Liver (tissue), 9 donors: ENCODE results near the gene SIKE1. TPM values are rescaled to one million over a fixed set of nuclear protein-coding genes. Genes with fewer than 3 reads are reported as not detected.

Experiments
- DNase-seq: peaks from one replicate; pipeline ENCODE4 v3.0.0-alpha.2; 2017; ENCODE audit warnings: low spot score
- H3K27ac ChIP-seq, 2 donors: one replicate each; pipeline ENCODE4 v1.7.0; 2013; ENCODE audit warnings: inconsistent platforms in 2 of 2, low read length in 2 of 2, control low read depth in 1 of 2, low read depth in 1 of 2, mild to moderate bottlenecking in 1 of 2
- H3K27me3 ChIP-seq, 4 donors: one replicate each; pipeline versions ENCODE4 v1.6.1 to v1.7.0; 2013; ENCODE audit warnings: low read length in 3 of 4, inconsistent platforms in 1 of 4, mild to moderate bottlenecking in 1 of 4, moderate library complexity in 1 of 4; ENCODE audit not compliant: control insufficient read depth in 4 of 4, insufficient read depth in 4 of 4
- H3K36me3 ChIP-seq, 4 donors: one replicate each; pipeline versions ENCODE4 v1.6.1 to v1.7.0; 2013; ENCODE audit warnings: low read length in 3 of 4, mild to moderate bottlenecking in 3 of 4, low read depth in 1 of 4, moderate library complexity in 1 of 4; ENCODE audit not compliant: control insufficient read depth in 4 of 4, insufficient read depth in 3 of 4
- H3K4me1 ChIP-seq, 4 donors: one replicate each; pipeline versions ENCODE4 v1.6.1 to v1.7.0; 2013; ENCODE audit warnings: low read length in 3 of 4, mild to moderate bottlenecking in 3 of 4, moderate library complexity in 1 of 4; ENCODE audit not compliant: control insufficient read depth in 4 of 4, insufficient read depth in 4 of 4
- H3K4me3 ChIP-seq, 3 donors: one replicate each; pipeline versions ENCODE4 v1.6.1 to v1.7.0; 2013; ENCODE audit warnings: low read length in 3 of 3, control low read depth in 1 of 3, low read depth in 1 of 3, mild to moderate bottlenecking in 1 of 3
- H3K9ac ChIP-seq, 2 donors: one replicate each; pipeline ENCODE4 v1.7.0; 2013; ENCODE audit warnings: low read length in 2 of 2, mild to moderate bottlenecking in 2 of 2, moderate library complexity in 2 of 2, control low read depth in 1 of 2, low read depth in 1 of 2
- H3K9me3 ChIP-seq, 4 donors: one replicate each; pipeline versions ENCODE4 v1.6.1 to v1.7.0; 2013; ENCODE audit warnings: low read length in 3 of 4; ENCODE audit not compliant: control insufficient read depth in 4 of 4
- CTCF ChIP-seq: fragments of 150-350 bp; IDR thresholded peaks from 2 replicates; pipeline ENCODE4 v1.5.1; 2017; ENCODE audit warnings: improper control_type of control experiment, low read depth, low read length; ENCODE audit not compliant: missing input control
- FOXA2 ChIP-seq: IDR thresholded peaks from 2 replicates; pipeline ENCODE4 v1.6.1; 2016; ENCODE audit warnings: antibody characterized with exemption
- GABPA ChIP-seq, 2 donors: IDR thresholded peaks in 1 of 2; conservative IDR thresholded peaks in 1 of 2; 2 replicates each; pipeline ENCODE4 v1.6.1; 2016; ENCODE audit warnings: antibody characterized with exemption in 2 of 2, mild to moderate bottlenecking in 1 of 2, moderate library complexity in 1 of 2
- HNF4A ChIP-seq, 2 donors: conservative IDR thresholded peaks; 2 replicates each; pipeline ENCODE4 v1.6.1; 2016; ENCODE audit warnings: antibody characterized with exemption in 2 of 2, mild to moderate bottlenecking in 2 of 2
- JUND ChIP-seq, 2 donors: IDR thresholded peaks; 2 replicates each; pipeline ENCODE4 v1.6.1; 2016; ENCODE audit warnings: antibody characterized with exemption in 2 of 2
- MAX ChIP-seq: IDR thresholded peaks from 2 replicates; pipeline ENCODE4 v1.6.1; 2016; ENCODE audit warnings: antibody characterized with exemption
- RAD21 ChIP-seq, 2 donors: IDR thresholded peaks; 2 replicates each; pipeline ENCODE4 v1.6.1; 2016; ENCODE audit warnings: antibody characterized with exemption in 2 of 2, mild to moderate bottlenecking in 2 of 2
- REST ChIP-seq: IDR thresholded peaks from 2 replicates; pipeline ENCODE4 v1.6.1; 2016; ENCODE audit warnings: antibody characterized with exemption, mild to moderate bottlenecking
- SP1 ChIP-seq: IDR thresholded peaks from 2 replicates; pipeline ENCODE4 v1.6.1; 2018; ENCODE audit warnings: antibody characterized with exemption, mild to moderate bottlenecking
- TAF1 ChIP-seq: conservative IDR thresholded peaks from 2 replicates; pipeline ENCODE4 v1.6.1; 2016; ENCODE audit warnings: antibody characterized with exemption, mild to moderate bottlenecking
- YY1 ChIP-seq: IDR thresholded peaks from 2 replicates; pipeline ENCODE4 v1.6.1; 2016; ENCODE audit warnings: antibody characterized with exemption, mild to moderate bottlenecking
- ZBTB33 ChIP-seq: IDR thresholded peaks from 2 replicates; pipeline ENCODE4 v1.6.1; 2016; ENCODE audit warnings: antibody characterized with exemption
- WGBS: extraction: QIAGEN DNeasy Blood & Tissue Kit; methylation state at CpG from one replicate; pipeline ENCODE4 v1.1.7; 2013; 5-methylcytosine and 5-hydroxymethylcytosine counted together
- polyA plus RNA-seq, 2 donors: library from polyadenylated mRNA; stranded (reverse) in 1 of 2; unstranded in 1 of 2; fragments of 200-250 nt in 1 of 2; fragments of >200 nt in 1 of 2; fragmentation: Nextera tagmentation in 1 of 2; extraction: Ambion mirVana in 1 of 2; gene quantifications; one replicate each; pipeline versions ENCODE4 v1.2.1 to v1.2.3, GENCODE V29; 2013 to 2015
- total RNA-seq, 2 donors: library from RNA; depleted of rRNA; stranded (reverse); fragments of >200 nt; gene quantifications; one replicate each; pipeline ENCODE4 v1.2.3, GENCODE V29; 2014
- TF ChIP-seq, protein P1 (sequence below): IDR thresholded peaks from 2 replicates; pipeline ENCODE4 v1.6.1; 2016; ENCODE audit warnings: antibody characterized with exemption
- donor health status: healthy.
- donor health status: healthy.
- donor health status: healthy.
- donor health status: healthy.
- donor health status: healthy.

Gene SIKE1
- total and polyA plus RNA-seq, 4 donors: 12.0 to 40.4 (median 22.6) TPM

DNA sequence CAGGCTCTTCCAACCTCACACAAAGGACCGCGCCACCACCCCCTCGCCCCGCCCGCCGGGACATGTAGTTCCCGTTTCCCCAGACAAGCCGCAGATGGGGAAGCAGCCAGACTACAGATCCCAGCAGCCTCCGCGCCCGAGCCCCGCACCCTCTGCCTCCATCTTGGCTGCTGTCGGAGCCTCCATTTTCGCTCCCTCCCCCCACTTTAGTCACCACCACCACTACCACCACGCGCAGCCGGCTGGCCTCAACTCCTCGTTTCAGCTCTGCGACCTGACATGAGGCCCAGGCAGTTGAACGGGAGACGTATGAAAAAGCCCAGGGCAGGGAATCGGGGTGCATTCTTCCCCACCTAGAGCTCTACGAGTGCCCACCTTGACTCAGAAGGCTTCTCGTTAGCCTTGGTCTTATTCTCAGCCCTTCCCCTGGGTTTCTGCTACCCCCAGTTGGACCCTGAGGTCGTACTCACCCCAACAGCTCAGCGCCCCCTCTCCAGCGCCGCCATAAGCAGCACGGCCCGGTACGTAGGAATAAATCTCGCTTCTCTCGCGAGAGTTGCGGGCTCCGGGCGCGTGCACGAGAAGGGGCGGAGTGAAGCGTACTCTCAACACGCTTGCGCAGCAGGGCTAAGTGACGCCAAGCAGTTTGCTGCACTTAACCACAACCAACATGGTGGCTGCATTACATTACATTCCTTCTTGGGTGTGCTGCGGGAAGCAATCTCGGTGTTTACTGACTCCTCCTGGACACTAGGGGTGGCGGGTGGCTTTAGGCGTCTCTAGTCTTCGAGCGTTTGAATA lies 22.8 kb downstream of the SIKE1 start, which contains the start of gene CSDE1:
Gene CSDE1 (minus strand): TSS at position 530 of the 801 bp plus-strand sequence. CDS start 18,094 bp downstream, outside the sequence.
- WGBS: under 1% methylated on average over 50 of the region's 50 CpGs
- peaks cover 3 to 39% (median 37%) of the 10 kb centered on the region in 4 donors for H3K4me1 ChIP-seq

More for the DNA sequence above, 22.8 kb downstream of the SIKE1 start, which contains the start of gene CSDE1:
- H3K36me3 ChIP-seq: no peaks in the 10 kb centered on the region
- H3K27me3 ChIP-seq: no peaks in the 10 kb centered on the region
- TF ChIP-seq FOXA2: no peak
- peak in 1 of 2 donors; percentile 49 for TF ChIP-seq GABPA (IDR thresholded peaks at IDR 0.05 in 1 of 2, conservative IDR thresholded peaks at IDR 0.05 in 1 of 2)
- peak in 1 of 2 donors; percentile 26 for TF ChIP-seq JUND (IDR thresholded peaks at IDR 0.05)
- peak; percentile 91 for TF ChIP-seq TAF1
- TF ChIP-seq, protein P1, sequence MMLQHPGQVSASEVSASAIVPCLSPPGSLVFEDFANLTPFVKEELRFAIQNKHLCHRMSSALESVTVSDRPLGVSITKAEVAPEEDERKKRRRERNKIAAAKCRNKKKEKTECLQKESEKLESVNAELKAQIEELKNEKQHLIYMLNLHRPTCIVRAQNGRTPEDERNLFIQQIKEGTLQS: no peak
- peak; percentile 84 for TF ChIP-seq REST
- TF ChIP-seq HNF4A (conservative IDR thresholded peaks at IDR 0.05): peak; percentile 13 to 17
- TF ChIP-seq ZBTB33: peak; percentile 100
- TF ChIP-seq CTCF: no peak
- TF ChIP-seq RAD21 (IDR thresholded peaks at IDR 0.05): peak; percentile 19 to 62
- peak; percentile 98 for TF ChIP-seq YY1
- peak; percentile 66 for TF ChIP-seq SP1
- peak; percentile 75 for TF ChIP-seq MAX
- H3K4me3 ChIP-seq: peak within 1 kb of the TSS; percentile 76 to 96 (median 88)
- H3K9ac ChIP-seq: peak within 1 kb of the TSS; percentile 96 to 98
- H3K9me3 ChIP-seq: no peaks in the 10 kb centered on the region
- peak; percentile 96 for DNase-seq
- H3K27ac ChIP-seq: peak within 1 kb of the TSS; percentile 98
